Ishikawa (cell line): ENCODE results near the gene VRK2.
A peak's percentile ranks its signal among the peaks of the same experiment; 100 is the strongest.

Experiments used
- CEBPB ChIP-seq: IDR thresholded peaks from 2 replicates; pipeline ENCODE4 v1.6.1; 2012
- CREB1 ChIP-seq: IDR thresholded peaks from 2 replicates; pipeline ENCODE4 v1.6.1; 2012; ENCODE audit warnings: low read depth
- EGR1 ChIP-seq: IDR thresholded peaks from 2 replicates; pipeline ENCODE4 v1.6.1; 2012
- EP300 ChIP-seq: IDR thresholded peaks from 2 replicates; pipeline ENCODE4 v1.6.1; 2012; ENCODE audit warnings: borderline replicate concordance
- FOXM1 ChIP-seq: IDR thresholded peaks from 2 replicates; pipeline ENCODE4 v1.6.1; 2012; ENCODE audit warnings: low read depth, borderline replicate concordance
- NFIC ChIP-seq: IDR thresholded peaks from 2 replicates; pipeline ENCODE4 v1.6.1; 2012
- RAD21 ChIP-seq: IDR thresholded peaks from 2 replicates; pipeline ENCODE4 v1.6.1; 2012; ENCODE audit warnings: low read depth
- TAF1 ChIP-seq: IDR thresholded peaks from 2 replicates; pipeline ENCODE4 v1.6.1; 2012; ENCODE audit warnings: low read depth, mild to moderate bottlenecking
- TCF12 ChIP-seq: IDR thresholded peaks from 2 replicates; pipeline ENCODE4 v1.6.1; 2012; ENCODE audit warnings: low read depth
- TEAD4 ChIP-seq: IDR thresholded peaks from 2 replicates; pipeline ENCODE4 v1.6.1; 2012
- YY1 ChIP-seq: IDR thresholded peaks from 2 replicates; pipeline ENCODE4 v1.6.1; 2012; ENCODE audit warnings: low read depth
- ZBTB7A ChIP-seq: IDR thresholded peaks from 2 replicates; pipeline ENCODE4 v1.6.1; 2012; ENCODE audit warnings: low read depth
- TF ChIP-seq, protein P1 (sequence below): IDR thresholded peaks from 2 replicates; pipeline ENCODE4 v1.6.1; 2012; ENCODE audit warnings: low read depth, mild to moderate bottlenecking
- TF ChIP-seq, protein P2 (sequence below): IDR thresholded peaks from 2 replicates; pipeline ENCODE4 v1.6.1; 2012
- TF ChIP-seq, protein P3 (sequence below): IDR thresholded peaks from 2 replicates; pipeline ENCODE4 v1.6.1; 2012

Gene VRK2

GRCh38 chr2:58122540-58122939 lies 75.9 kb downstream of the VRK2 start:
- TF ChIP-seq EGR1 (no peak), TCF12 (no peak), TAF1 (no peak), ZBTB7A (no peak), FOXM1 (no peak), TEAD4 (no peak), CEBPB (no peak)

DNA sequence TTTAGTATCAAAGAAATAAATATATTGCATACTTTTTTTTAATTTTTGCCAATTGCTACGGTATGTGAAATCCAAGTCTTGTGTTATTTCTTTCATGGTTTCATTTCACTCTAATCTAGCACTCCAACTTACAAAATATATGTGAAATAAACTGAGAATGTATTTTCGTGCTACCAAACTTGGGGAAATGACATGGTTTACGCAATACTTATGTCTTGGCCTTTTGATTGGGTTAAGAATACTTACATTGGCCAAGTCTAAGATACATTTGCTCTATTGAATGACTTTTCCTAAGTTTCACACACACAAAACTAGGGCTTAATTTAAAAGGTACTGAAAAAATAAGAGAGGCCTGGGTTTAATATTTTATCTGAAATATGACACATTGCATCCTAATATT lies 80.5 kb downstream of the VRK2 start:
- TF ChIP-seq CEBPB (peak; percentile 37; the same call in 1 of the 2 replicates), ZBTB7A (no peak)
- TF ChIP-seq, protein P1, sequence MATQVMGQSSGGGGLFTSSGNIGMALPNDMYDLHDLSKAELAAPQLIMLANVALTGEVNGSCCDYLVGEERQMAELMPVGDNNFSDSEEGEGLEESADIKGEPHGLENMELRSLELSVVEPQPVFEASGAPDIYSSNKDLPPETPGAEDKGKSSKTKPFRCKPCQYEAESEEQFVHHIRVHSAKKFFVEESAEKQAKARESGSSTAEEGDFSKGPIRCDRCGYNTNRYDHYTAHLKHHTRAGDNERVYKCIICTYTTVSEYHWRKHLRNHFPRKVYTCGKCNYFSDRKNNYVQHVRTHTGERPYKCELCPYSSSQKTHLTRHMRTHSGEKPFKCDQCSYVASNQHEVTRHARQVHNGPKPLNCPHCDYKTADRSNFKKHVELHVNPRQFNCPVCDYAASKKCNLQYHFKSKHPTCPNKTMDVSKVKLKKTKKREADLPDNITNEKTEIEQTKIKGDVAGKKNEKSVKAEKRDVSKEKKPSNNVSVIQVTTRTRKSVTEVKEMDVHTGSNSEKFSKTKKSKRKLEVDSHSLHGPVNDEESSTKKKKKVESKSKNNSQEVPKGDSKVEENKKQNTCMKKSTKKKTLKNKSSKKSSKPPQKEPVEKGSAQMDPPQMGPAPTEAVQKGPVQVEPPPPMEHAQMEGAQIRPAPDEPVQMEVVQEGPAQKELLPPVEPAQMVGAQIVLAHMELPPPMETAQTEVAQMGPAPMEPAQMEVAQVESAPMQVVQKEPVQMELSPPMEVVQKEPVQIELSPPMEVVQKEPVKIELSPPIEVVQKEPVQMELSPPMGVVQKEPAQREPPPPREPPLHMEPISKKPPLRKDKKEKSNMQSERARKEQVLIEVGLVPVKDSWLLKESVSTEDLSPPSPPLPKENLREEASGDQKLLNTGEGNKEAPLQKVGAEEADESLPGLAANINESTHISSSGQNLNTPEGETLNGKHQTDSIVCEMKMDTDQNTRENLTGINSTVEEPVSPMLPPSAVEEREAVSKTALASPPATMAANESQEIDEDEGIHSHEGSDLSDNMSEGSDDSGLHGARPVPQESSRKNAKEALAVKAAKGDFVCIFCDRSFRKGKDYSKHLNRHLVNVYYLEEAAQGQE = no peak

GRCh38 chr2:58130238-58130637 lies 83.6 kb downstream of the VRK2 start:
- TF ChIP-seq YY1 (no peak), TEAD4 (no peak), RAD21 (no peak), NFIC (no peak), TAF1 (no peak), CEBPB (no peak)
- TF ChIP-seq, protein P2, sequence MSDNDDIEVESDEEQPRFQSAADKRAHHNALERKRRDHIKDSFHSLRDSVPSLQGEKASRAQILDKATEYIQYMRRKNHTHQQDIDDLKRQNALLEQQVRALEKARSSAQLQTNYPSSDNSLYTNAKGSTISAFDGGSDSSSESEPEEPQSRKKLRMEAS = no peak

DNA sequence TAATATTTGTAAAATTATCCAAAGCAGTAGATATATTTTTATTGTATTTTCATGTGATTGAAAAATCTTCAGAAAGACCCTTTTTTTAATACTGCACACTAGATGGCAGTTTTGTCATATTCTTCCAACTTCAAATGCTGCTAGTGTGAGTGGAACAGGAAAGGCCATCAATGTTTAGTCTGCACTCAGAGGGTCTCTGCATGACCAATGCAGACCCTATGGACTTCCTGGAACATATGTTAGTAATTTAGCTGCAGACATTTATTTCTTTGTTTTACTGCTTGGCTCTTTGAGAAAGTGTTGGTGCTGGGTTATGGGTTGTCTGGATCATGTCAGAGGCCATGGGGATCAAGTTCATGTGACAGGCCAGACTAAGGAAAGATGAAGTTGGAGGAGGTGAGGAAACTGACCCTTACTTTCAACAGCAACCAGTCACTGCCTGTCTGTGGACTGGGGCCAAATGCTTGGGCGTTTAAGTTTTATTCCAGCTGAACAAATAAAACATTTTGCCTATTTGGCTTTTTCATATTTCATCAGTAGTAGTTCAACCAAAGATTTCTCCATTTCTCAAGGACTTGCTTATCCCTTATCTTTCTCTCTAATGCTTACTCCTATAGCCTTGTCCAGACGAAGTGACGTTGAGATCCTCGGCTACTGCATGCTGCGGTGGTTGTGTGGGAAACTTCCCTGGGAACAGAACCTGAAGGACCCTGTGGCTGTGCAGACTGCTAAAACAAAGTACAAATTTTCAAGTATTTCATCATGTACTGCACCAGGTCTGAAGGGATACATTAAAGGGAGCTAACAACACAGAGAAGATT lies 84.8 kb downstream of the VRK2 start:
- no peak for TF ChIP-seq TCF12

DNA sequence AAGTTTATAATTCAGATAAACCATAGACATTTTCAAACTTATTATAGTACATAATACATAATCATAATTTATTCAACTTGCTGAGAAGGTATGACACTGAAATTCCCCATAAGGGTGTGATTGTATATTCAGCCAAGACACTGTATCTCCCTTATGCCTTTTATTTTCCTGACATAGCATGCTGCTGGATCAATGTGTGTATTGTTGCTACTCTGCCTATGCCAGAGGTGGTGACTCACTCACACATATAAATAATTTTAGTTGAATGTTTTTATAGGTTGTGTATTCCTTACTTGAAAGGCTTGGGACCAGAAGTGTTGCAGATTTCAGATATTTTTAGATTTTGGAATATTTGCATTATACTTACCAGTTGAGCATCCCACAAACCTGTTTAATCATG lies 86.8 kb downstream of the VRK2 start:
- TF ChIP-seq, protein P3, sequence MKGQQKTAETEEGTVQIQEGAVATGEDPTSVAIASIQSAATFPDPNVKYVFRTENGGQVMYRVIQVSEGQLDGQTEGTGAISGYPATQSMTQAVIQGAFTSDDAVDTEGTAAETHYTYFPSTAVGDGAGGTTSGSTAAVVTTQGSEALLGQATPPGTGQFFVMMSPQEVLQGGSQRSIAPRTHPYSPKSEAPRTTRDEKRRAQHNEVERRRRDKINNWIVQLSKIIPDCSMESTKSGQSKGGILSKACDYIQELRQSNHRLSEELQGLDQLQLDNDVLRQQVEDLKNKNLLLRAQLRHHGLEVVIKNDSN = no peak
- TF ChIP-seq ZBTB7A (no peak), EGR1 (no peak), RAD21 (no peak), NFIC (no peak), FOXM1 (no peak)
- TF ChIP-seq, protein P2 = no peak

DNA sequence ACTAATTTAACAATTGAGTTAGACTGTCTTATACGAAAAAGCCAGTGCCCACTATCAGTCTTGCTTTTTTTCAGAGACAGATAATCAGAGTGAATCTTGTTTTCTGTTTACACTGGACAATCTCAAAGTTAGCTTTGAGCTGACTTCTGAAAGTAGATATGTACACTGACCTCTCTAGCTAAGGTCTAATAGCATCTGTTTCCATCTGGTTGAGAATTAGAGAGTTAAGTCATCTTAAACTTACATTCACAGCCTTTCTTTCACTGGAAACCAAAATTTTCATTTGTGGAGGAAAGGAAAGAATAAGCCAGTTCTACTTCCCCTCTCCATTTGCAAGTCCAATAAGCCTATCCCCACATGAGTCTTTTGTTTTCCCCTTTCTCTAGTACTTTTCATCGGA lies 89.3 kb downstream of the VRK2 start:
- TF ChIP-seq TAF1 = no peak
- TF ChIP-seq TEAD4 = no peak
- TF ChIP-seq, protein P1 = no peak
- no peak for TF ChIP-seq EGR1
- TF ChIP-seq CREB1 = no peak
- TF ChIP-seq NFIC = no peak
- no peak for TF ChIP-seq YY1
- TF ChIP-seq, protein P2 = no peak
- TF ChIP-seq, protein P3 = no peak

GRCh38 chr2:58137221-58137620 lies 90.6 kb downstream of the VRK2 start:
- TF ChIP-seq TCF12 (no peak), YY1 (no peak), EGR1 (no peak), EP300 (no peak), ZBTB7A (no peak), TEAD4 (no peak), CEBPB (no peak)
- TF ChIP-seq, protein P2 = no peak
- TF ChIP-seq, protein P3 = no peak
